Brain microvascular endothelial cell (primary cell): Measurements from ENCODE around the gene EXTL1.

ENCODE experiments used
- DNase-seq: peaks from one replicate; pipeline ENCODE4 v3.0.0-alpha.2; 2020
- H3K27ac ChIP-seq: fragments of 250-450 bp; sonication (Bioruptor Pico); 2 replicates; pipeline ENCODE4 v1.5.1; 2020; ENCODE audit warnings: mild to moderate bottlenecking, moderate library complexity
- H3K27me3 ChIP-seq: fragments of 250-450 bp; sonication (Bioruptor Pico); replicated peaks from 2 replicates; pipeline ENCODE4 v1.5.1; 2020; ENCODE audit warnings: mild to moderate bottlenecking
- H3K36me3 ChIP-seq: fragments of 250-450 bp; sonication (Bioruptor Pico); replicated peaks from 2 replicates; pipeline ENCODE4 v1.5.1; 2020; ENCODE audit warnings: mild to moderate bottlenecking
- H3K4me3 ChIP-seq: 2 replicates; pipeline ENCODE4 v1.5.1; 2011; ENCODE audit warnings: low read depth, mild to moderate bottlenecking, control low read depth, low read length, moderate library complexity
- in situ Hi-C: cut with HindIII; loops from 2 replicates; pipeline ENCODE4 v1.10.0; 2017; ENCODE audit warnings: low sequenced_read_pairs, low pct_ligation_motif_present
- TF ChIP-seq, protein P1 (sequence below): IDR thresholded peaks from 2 replicates; pipeline ENCODE4 v1.5.1; 2011; ENCODE audit warnings: low read depth, mild to moderate bottlenecking, moderate library complexity, low read length, control low read depth, inconsistent platforms; ENCODE audit errors: missing control alignments

Gene EXTL1

DNA sequence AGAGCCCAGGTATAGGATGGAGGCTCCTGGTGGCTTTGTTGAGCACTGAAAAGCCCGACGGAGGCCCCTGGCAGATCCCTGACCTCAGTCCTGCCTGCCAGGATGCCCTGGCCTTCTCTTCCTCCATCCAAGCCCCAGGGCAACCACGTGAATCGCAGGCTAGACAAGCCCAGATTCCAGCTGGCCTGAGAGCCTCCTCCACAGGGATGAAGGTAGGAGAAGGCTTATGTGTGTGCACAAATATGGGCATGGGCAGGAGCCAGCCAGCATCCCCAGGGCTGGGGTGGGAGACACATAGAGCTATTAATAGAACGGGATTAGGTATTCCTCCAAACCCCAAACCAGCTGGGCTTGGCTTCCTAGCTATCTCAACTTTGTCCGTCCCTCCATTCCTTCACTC is 4.0 kb upstream of the EXTL1 start:
- H3K27ac ChIP-seq, result no peak overlapping the region

DNA sequence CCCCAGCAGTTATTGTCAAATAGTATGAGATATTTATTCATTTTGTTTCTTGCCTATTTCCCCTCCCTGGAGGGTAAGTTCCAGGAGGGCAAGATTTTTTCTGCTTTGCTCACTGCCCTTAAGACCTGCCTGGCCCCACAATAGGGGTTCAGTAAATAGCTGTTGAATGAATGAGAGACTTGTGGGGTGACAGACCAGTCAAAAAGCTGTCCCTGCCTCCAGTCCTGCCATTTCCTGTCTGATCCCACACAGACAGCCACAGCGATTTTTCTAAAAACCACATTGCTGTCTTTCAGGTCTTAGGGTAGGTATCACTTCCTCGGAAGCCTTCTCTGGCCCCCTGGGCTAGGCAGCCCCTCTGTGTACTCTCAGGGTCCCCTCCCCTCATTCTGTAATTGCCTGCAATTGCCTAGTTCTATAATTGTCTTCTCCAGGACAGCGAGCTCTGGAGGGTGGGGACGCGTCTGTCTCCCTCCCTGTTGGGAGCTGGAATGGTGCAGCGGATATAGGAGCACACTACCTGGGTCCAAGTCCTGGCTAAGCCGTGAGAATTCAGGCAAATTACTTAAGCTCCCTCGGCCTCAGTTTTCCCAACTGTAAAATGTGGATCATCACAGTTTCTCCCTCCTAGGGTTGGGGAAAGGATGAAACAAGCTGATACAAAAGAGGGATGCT is 1.8 kb upstream of the EXTL1 start:
- peak; percentile 47 for DNase-seq
- TF ChIP-seq, protein P1, sequence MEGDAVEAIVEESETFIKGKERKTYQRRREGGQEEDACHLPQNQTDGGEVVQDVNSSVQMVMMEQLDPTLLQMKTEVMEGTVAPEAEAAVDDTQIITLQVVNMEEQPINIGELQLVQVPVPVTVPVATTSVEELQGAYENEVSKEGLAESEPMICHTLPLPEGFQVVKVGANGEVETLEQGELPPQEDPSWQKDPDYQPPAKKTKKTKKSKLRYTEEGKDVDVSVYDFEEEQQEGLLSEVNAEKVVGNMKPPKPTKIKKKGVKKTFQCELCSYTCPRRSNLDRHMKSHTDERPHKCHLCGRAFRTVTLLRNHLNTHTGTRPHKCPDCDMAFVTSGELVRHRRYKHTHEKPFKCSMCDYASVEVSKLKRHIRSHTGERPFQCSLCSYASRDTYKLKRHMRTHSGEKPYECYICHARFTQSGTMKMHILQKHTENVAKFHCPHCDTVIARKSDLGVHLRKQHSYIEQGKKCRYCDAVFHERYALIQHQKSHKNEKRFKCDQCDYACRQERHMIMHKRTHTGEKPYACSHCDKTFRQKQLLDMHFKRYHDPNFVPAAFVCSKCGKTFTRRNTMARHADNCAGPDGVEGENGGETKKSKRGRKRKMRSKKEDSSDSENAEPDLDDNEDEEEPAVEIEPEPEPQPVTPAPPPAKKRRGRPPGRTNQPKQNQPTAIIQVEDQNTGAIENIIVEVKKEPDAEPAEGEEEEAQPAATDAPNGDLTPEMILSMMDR, result no peak
- Histone ChIP-seq H3K36me3 (no peaks in the 10 kb centered on the region), H3K27ac (peak overlapping the region; percentile 22), H3K27me3 (no peaks in the 10 kb centered on the region), H3K4me3 (no peak overlapping the region)
- in situ Hi-C loops, result no loop called here

More for the DNA sequence above, 4.0 kb upstream of the EXTL1 start:
- in situ Hi-C loops, result no loop called here
- no peak for DNase-seq
- Histone ChIP-seq H3K27me3 (no peaks in the 10 kb centered on the region), H3K36me3 (no peaks in the 10 kb centered on the region), H3K4me3 (no peak overlapping the region)
- TF ChIP-seq, protein P1, result no peak

DNA sequence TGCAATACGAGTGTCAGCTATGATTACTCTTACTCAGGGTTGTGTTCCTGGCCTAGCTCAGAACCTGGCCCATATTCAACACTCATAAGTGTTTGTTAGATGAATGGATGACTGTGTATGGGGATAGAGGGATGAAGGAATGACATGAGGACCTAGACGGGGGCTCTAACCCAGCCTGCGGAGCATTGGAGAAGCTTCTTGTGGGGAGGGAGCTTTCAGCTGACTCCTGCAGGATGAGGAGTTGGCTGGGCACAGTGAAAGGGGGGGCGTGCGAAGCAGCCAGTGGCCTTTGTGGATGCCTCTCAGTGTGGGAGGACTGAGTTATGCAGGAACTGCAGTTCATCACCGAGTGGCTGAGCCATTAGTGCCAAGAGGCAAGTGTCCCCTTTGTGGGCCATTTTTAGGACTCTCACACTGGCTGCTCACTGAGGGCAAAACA is 1.2 kb upstream of the EXTL1 start:
- TF ChIP-seq, protein P1, result no peak
- no peaks in the 10 kb centered on the region for H3K27me3 ChIP-seq
- no peaks in the 10 kb centered on the region for H3K36me3 ChIP-seq
- no peak overlapping the region for H3K4me3 ChIP-seq
- in situ Hi-C loops, result no loop called here
- DNase-seq, result peak; percentile 61
- peak overlapping the region; percentile 22 for H3K27ac ChIP-seq

DNA sequence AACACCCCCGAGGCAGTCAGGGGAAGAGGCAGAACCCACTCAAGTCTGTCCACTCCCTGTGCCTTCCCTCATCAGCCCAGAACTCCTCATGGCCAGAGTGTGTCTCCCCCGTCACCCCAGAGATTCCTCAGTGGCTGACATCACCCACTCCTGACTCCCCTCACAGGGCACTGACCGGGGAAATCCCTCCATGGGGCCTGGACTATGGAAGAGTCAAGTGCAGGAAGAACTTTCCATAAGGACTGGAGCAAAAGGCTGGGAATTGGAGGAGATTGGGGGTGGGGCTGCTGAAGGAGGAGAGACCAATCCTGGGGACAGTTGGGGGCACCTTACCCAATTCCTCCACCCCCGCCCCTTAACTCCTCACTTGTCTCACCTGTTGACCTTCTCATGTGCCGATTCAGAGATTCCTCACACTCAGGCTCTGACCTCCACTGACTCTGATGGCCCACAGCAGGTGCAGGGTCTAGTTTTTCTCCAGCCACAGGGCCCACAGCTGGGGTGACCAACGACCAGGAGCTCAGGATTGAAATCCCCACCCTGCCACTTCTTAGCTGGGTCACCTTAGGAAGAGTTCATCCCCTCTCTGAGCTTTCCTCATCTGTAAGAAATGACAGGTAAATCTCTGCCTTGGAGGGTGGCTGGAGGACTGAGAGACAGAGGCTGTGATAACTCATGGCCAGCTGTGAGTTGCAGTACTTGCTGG is 481 bp upstream of the EXTL1 start:
- Histone ChIP-seq H3K27ac (no peak overlapping the region), H3K4me3 (peak overlapping the region; percentile 9), H3K27me3 (no peaks in the 10 kb centered on the region), H3K36me3 (no peaks in the 10 kb centered on the region)
- in situ Hi-C loops, result no loop called here
- TF ChIP-seq, protein P1, result no peak
- DNase-seq, result no peak

DNA sequence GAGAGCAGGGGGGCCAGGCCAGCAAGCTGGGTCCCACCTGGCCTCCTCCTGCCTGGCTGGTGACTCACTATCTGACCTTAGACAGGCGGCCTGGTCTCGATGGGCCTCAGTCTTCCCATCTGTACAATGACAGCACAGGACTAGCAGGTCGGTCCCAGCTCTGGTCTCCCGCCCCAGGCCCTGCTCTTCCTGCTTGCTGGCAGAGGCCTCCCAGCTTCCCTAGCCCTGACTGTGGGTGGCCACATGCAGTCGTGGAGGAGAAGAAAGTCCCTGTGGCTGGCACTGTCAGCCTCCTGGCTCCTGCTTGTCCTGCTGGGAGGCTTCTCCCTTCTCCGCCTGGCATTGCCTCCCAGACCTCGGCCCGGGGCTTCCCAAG is 817 bp downstream of the EXTL1 start:
- DNase-seq, result no peak
- H3K4me3 ChIP-seq, result peak overlapping the region; percentile 59
- in situ Hi-C loops, result no loop called here

More for the DNA sequence above, 817 bp downstream of the EXTL1 start:
- no peaks in the 10 kb centered on the region for H3K27me3 ChIP-seq
- TF ChIP-seq, protein P1, result no peak
- H3K36me3 ChIP-seq, result no peaks in the 10 kb centered on the region
- H3K27ac ChIP-seq, result no peak overlapping the region
